GM18868 (cell line): ENCODE measurements around the gene NPY4R.
"Not testable (repeated sequence)": the region's sequence is repeated elsewhere in the genome, so short reads cannot be mapped to it uniquely, and the experiment has no call there.

ENCODE experiments used
- ATAC-seq: cut with Tn5 transposase; IDR thresholded peaks from one replicate; pipeline ENCODE4 v1.9.1; 2021; ENCODE audit warnings: mild to moderate bottlenecking, moderate library complexity; ENCODE audit not compliant: unreplicated experiment

Gene NPY4R

GRCh38 chr10:46465765-46466164 is at the start of gene NPY4R:
TSS of gene NPY4R (minus strand) at chr10:46465958. CDS start at chr10:46462635, 3,323 bp downstream.
- ATAC-seq: not testable (repeated sequence)

GRCh38 chr10:46515366-46515765 is 49.6 kb upstream of the NPY4R start:
- no peak for ATAC-seq

GRCh38 chr10:46514899-46515298 is 49.1 kb upstream of the NPY4R start:
- no peak for ATAC-seq

GRCh38 chr10:46514431-46514861 is 48.7 kb upstream of the NPY4R start:
- ATAC-seq: no peak

- ATAC-seq: not testable (repeated sequence)
These were observed 47.6 kb upstream of the NPY4R start for GRCh38 chr10:46513333-46513732.

GRCh38 chr10:46512725-46513124 is 47.0 kb upstream of the NPY4R start:
- ATAC-seq: not testable (repeated sequence)

GRCh38 chr10:46512002-46512401 is 46.2 kb upstream of the NPY4R start:
- ATAC-seq: not testable (repeated sequence)

GRCh38 chr10:46499990-46500389 is 34.2 kb upstream of the NPY4R start:
- not testable (repeated sequence) for ATAC-seq

GRCh38 chr10:46498985-46499703 is 33.4 kb upstream of the NPY4R start:
- not testable (repeated sequence) for ATAC-seq

GRCh38 chr10:46497878-46498277 is 32.1 kb upstream of the NPY4R start:
- ATAC-seq: not testable (repeated sequence)

- ATAC-seq: not testable (repeated sequence)
These were observed 31.6 kb upstream of the NPY4R start for GRCh38 chr10:46497401-46497800.

- not testable (repeated sequence) for ATAC-seq
These were observed 25.8 kb upstream of the NPY4R start for GRCh38 chr10:46491364-46492114.

- not testable (repeated sequence) for ATAC-seq
These were observed 24.5 kb upstream of the NPY4R start for GRCh38 chr10:46490285-46490684.

- not testable (repeated sequence) for ATAC-seq
These were observed 20.7 kb upstream of the NPY4R start for GRCh38 chr10:46486459-46486858.

GRCh38 chr10:46474746-46475320 is 9.1 kb upstream of the NPY4R start:
- not testable (repeated sequence) for ATAC-seq

- not testable (repeated sequence) for ATAC-seq
These were observed 8.0 kb upstream of the NPY4R start for GRCh38 chr10:46473758-46474157.

- not testable (repeated sequence) for ATAC-seq
These were observed 4.4 kb upstream of the NPY4R start for GRCh38 chr10:46470134-46470533.

GRCh38 chr10:46468119-46468809 is 2.5 kb upstream of the NPY4R start:
- peak; percentile 47 for ATAC-seq

- not testable (repeated sequence) for ATAC-seq
These were observed 2.1 kb downstream of the NPY4R start for GRCh38 chr10:46463608-46464007.

GRCh38 chr10:46462276-46462675 is 3.5 kb downstream of the NPY4R start:
- ATAC-seq: not testable (repeated sequence)

- not testable (repeated sequence) for ATAC-seq
These were observed 6.2 kb downstream of the NPY4R start for GRCh38 chr10:46459579-46459978.
